SU-DHL-6 (cell line): ENCODE results near the gene ADAT3.

Experiments used
- H2AFZ ChIP-seq: fragments of 200-600 bp; sonication (generic); 2 replicates; pipeline ENCODE4 v1.6.1; 2014; ENCODE audit warnings: low read depth, mild to moderate bottlenecking, moderate library complexity, mixed read lengths, antibody characterized with exemption, low read length; ENCODE audit not compliant: severe bottlenecking
- H3F3A ChIP-seq: fragments of 200-600 bp; shearing (Covaris generic); 2 replicates; pipeline ENCODE4 v1.6.0; 2016; ENCODE audit warnings: antibody characterized with exemption, mild to moderate bottlenecking; ENCODE audit not compliant: insufficient read depth
- H3K27ac ChIP-seq: fragments of 200-600 bp; sonication (generic); 2 replicates; pipeline ENCODE4 v1.5.1; 2016; ENCODE audit warnings: low read depth, mild to moderate bottlenecking, low read length, moderate library complexity, mixed read lengths
- H3K27me3 ChIP-seq: fragments of 200-600 bp; sonication (generic), shearing (Covaris generic); 2 replicates; pipeline ENCODE4 v1.6.0; 2014; ENCODE audit warnings: mild to moderate bottlenecking, low read length
- H3K36me3 ChIP-seq: fragments of 200-600 bp; sonication (generic); 2 replicates; pipeline ENCODE4 v1.6.1; 2014; ENCODE audit warnings: mild to moderate bottlenecking, low read length, mixed read lengths
- H3K4me2 ChIP-seq: fragments of 300-600, 200-600 bp; shearing (Covaris generic), sonication (generic); 2 replicates; pipeline ENCODE4 v1.6.0; 2014; ENCODE audit warnings: low read length, low read depth, mild to moderate bottlenecking; ENCODE audit not compliant: poor library complexity, severe bottlenecking
- H3K4me3 ChIP-seq: fragments of 200-600 bp; sonication (generic); 2 replicates; pipeline ENCODE4 v1.5.1; 2014; ENCODE audit warnings: antibody characterized with exemption, low read length, mild to moderate bottlenecking, mixed read lengths; ENCODE audit not compliant: insufficient read depth, poor library complexity, severe bottlenecking
- H3K79me2 ChIP-seq: fragments of 200-600 bp; sonication (generic); 2 replicates; pipeline ENCODE4 v1.6.1; 2014; ENCODE audit warnings: mild to moderate bottlenecking, low read length, moderate library complexity; ENCODE audit not compliant: insufficient read depth
- H3K9ac ChIP-seq: fragments of 200-600 bp; sonication (generic); 2 replicates; pipeline ENCODE4 v1.7.0; 2014; ENCODE audit warnings: mild to moderate bottlenecking, low read length
- H3K9me2 ChIP-seq: fragments of 200-600 bp; sonication (generic); replicated peaks from 2 replicates; pipeline ENCODE4 v1.6.1; 2014; ENCODE audit warnings: low read length; ENCODE audit not compliant: insufficient read depth
- H3K9me3 ChIP-seq: fragments of 200-600 bp; sonication (generic); 2 replicates; pipeline ENCODE4 v1.6.1; 2014; ENCODE audit warnings: low read length, mixed read lengths; ENCODE audit not compliant: insufficient read depth
- H4K20me1 ChIP-seq: fragments of 200-600 bp; sonication (generic); 2 replicates; pipeline ENCODE4 v1.6.1; 2014; ENCODE audit warnings: low read depth, mild to moderate bottlenecking, antibody characterized with exemption, low read length, moderate library complexity, mixed read lengths
- EZH2phosphoT487 ChIP-seq: fragments of 200-600 bp; sonication (generic), shearing (Covaris generic); conservative IDR thresholded peaks from 2 replicates; pipeline ENCODE4 v1.6.1; 2018; ENCODE audit warnings: mild to moderate bottlenecking, antibody characterized with exemption, low read length, moderate library complexity, mixed read lengths
- TF ChIP-seq, protein P1 (sequence below): fragments of 200-600 bp; sonication (generic); IDR thresholded peaks from one replicate; pipeline ENCODE4 v1.5.1; 2017; ENCODE audit warnings: antibody characterized with exemption, mild to moderate bottlenecking, low read length, moderate library complexity; ENCODE audit not compliant: insufficient read depth, poor library complexity, severe bottlenecking

The ADAT3 gene

DNA sequence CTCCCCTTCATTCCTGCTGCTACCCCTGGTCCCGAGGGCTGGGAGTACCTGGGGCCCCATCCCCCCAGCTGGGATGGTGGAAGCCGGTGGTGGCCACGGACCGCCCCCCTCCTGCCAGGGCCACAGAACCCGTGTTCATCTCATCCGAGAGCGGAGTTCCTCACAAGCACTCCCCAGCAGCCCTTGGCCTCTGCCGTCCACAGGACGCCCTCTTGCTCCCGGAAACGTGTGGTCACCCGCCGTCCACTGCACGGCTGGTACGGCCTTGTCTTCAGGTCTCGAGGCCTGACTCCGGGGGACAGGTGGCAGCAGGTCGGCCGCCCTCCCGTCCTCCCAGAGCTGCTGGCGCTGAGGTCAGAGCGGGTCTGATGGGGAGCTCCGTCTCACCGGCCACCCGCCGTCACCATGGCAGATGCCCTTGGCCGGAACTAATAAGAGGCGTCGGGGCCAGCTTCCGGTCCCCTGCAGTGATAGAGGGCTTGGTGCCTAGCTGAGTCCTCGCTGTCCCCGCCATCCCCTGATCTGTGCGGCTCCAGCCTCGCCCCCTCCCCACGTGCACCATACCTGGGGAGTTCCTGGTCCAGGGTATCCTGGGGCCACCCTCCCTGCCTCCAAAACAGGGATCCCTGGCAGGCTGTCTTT is 19.2 kb downstream of the ADAT3 start:
- TF ChIP-seq, protein P1, sequence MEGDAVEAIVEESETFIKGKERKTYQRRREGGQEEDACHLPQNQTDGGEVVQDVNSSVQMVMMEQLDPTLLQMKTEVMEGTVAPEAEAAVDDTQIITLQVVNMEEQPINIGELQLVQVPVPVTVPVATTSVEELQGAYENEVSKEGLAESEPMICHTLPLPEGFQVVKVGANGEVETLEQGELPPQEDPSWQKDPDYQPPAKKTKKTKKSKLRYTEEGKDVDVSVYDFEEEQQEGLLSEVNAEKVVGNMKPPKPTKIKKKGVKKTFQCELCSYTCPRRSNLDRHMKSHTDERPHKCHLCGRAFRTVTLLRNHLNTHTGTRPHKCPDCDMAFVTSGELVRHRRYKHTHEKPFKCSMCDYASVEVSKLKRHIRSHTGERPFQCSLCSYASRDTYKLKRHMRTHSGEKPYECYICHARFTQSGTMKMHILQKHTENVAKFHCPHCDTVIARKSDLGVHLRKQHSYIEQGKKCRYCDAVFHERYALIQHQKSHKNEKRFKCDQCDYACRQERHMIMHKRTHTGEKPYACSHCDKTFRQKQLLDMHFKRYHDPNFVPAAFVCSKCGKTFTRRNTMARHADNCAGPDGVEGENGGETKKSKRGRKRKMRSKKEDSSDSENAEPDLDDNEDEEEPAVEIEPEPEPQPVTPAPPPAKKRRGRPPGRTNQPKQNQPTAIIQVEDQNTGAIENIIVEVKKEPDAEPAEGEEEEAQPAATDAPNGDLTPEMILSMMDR: no peak
- TF ChIP-seq EZH2phosphoT487: no peak
- no peak overlapping the region for H3K4me2 ChIP-seq
- H3K9me2 ChIP-seq: no peaks in the 10 kb centered on the region
- H3K4me3 ChIP-seq: no peak overlapping the region
- no peak overlapping the region for H3K27ac ChIP-seq
- no peaks in the 10 kb centered on the region for H4K20me1 ChIP-seq
- H3K9ac ChIP-seq: no peak overlapping the region
- H3K27me3 ChIP-seq: no peaks in the 10 kb centered on the region
- no peak overlapping the region for H2AFZ ChIP-seq
- no peaks in the 10 kb centered on the region for H3K9me3 ChIP-seq
- no peaks in the 10 kb centered on the region for H3K36me3 ChIP-seq
- no peaks in the 10 kb centered on the region for H3K79me2 ChIP-seq
- H3F3A ChIP-seq: no peaks in the 10 kb centered on the region

DNA sequence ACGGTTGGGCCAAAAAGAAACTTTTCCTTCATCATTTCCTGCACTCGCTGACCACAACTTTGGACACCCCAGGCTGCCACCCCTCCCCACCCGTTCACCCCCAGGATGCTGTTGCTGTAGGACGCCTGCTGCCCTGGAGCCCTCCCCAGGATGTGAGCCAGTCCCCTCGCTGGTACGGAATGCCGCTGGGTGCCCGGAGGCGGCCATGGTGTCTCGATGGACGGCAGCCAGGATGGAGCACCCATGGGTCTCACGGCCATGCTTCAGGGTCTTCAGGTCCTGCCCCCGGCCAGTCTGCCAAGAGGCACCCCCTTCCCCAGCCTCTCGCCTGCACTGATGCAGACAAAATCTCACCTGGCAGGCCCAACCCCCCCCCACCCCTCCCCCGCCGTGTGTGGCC is 20.3 kb downstream of the ADAT3 start:
- no peak overlapping the region for H2AFZ ChIP-seq
- H3K9ac ChIP-seq: no peak overlapping the region
- H3F3A ChIP-seq: no peaks in the 10 kb centered on the region
- no peak overlapping the region for H3K4me2 ChIP-seq
- no peaks in the 10 kb centered on the region for H3K27me3 ChIP-seq
- no peak overlapping the region for H3K27ac ChIP-seq
- H4K20me1 ChIP-seq: no peaks in the 10 kb centered on the region
- no peaks in the 10 kb centered on the region for H3K9me3 ChIP-seq
- H3K9me2 ChIP-seq: no peaks in the 10 kb centered on the region
- no peaks in the 10 kb centered on the region for H3K79me2 ChIP-seq
- no peaks in the 10 kb centered on the region for H3K36me3 ChIP-seq
- H3K4me3 ChIP-seq: no peak overlapping the region
- TF ChIP-seq EZH2phosphoT487: no peak
- TF ChIP-seq, protein P1: no peak

DNA sequence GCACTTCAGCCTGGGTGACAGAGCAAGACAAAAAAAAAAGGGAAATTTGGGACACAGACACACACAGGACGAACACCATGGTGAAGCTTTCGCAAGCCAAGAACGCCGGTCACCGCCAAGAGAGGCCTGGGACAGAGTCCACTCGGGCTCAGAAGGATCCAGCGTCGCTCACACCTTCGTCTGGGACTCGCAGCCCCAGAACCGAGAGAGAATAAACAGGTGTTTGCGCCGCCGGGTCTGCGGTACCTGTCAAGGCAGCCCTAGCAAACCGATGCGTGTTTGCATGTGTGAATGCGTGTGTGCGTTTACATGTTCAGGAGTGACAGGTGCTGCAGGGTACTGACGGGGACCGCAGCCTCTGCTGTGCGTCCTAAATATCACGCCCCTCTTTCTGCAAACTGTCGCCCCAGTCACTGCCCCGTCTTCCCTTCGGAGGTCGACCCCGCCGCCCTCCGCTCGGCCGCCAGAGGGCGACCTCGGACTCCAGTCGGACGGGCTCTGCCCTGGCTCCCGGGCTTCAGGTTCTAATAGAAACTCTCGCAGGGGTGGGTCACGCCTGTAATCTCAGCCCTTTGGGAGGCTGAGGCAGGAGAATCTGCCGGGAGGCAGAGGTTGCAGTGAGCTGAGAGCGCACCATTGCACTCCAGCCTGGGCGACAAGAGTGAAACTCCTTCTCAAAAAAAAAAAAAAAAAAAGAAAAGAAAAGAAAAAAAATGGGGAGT is 24.0 kb downstream of the ADAT3 start:
- Histone ChIP-seq H3F3A (no peaks in the 10 kb centered on the region), H3K79me2 (no peaks in the 10 kb centered on the region), H3K9ac (no peak overlapping the region), H3K27me3 (no peaks in the 10 kb centered on the region), H3K27ac (no peak overlapping the region), H3K9me2 (no peaks in the 10 kb centered on the region), H3K36me3 (no peaks in the 10 kb centered on the region), H2AFZ (no peak overlapping the region), H3K9me3 (no peaks in the 10 kb centered on the region), H3K4me3 (no peak overlapping the region), H3K4me2 (peak overlapping the region; percentile 37), H4K20me1 (no peaks in the 10 kb centered on the region)
- TF ChIP-seq, protein P1: peak; percentile 89
- TF ChIP-seq EZH2phosphoT487: no peak
